HG03565 (cell line): ENCODE measurements around the gene ZSWIM9.

ENCODE experiments used
- ATAC-seq: cut with Tn5 transposase; IDR thresholded peaks from one replicate; pipeline ENCODE4 v1.9.1; 2021; ENCODE audit warnings: mild to moderate bottlenecking, moderate library complexity; ENCODE audit not compliant: unreplicated experiment

ZSWIM9 gene

GRCh38 chr19:48169939-48170803, at the start of gene ZSWIM9, which contains the start of gene LIG1:
TSS of gene ZSWIM9 (plus strand) at chr19:48170680. CDS start at chr19:48171803, 1,123 bp downstream.
TSS of gene LIG1 (minus strand) at chr19:48170344. CDS start at chr19:48165566, 4,778 bp downstream.
- peak; percentile 73 for ATAC-seq

GRCh38 chr19:48121066-48121465, 49.4 kb upstream of the ZSWIM9 start:
- ATAC-seq = no peak

GRCh38 chr19:48121909-48122371, 48.5 kb upstream of the ZSWIM9 start:
- ATAC-seq = no peak

GRCh38 chr19:48122421-48122820, 48.1 kb upstream of the ZSWIM9 start:
- ATAC-seq = no peak

- ATAC-seq = no peak
Observed at GRCh38 chr19:48123907-48124651, 46.4 kb upstream of the ZSWIM9 start.

- ATAC-seq = no peak
Observed at GRCh38 chr19:48127561-48127960, 42.9 kb upstream of the ZSWIM9 start.

GRCh38 chr19:48133094-48133493, 37.4 kb upstream of the ZSWIM9 start:
- no peak for ATAC-seq

- no peak for ATAC-seq
Observed at GRCh38 chr19:48135411-48135810, 35.1 kb upstream of the ZSWIM9 start.

- ATAC-seq = no peak
Observed at GRCh38 chr19:48136547-48136946, 33.9 kb upstream of the ZSWIM9 start.

- no peak for ATAC-seq
Observed at GRCh38 chr19:48137411-48137810, 33.1 kb upstream of the ZSWIM9 start.

GRCh38 chr19:48139053-48139452, 31.4 kb upstream of the ZSWIM9 start:
- ATAC-seq = no peak

GRCh38 chr19:48147597-48148175, 22.8 kb upstream of the ZSWIM9 start:
- no peak for ATAC-seq

- no peak for ATAC-seq
Observed at GRCh38 chr19:48148576-48148975, 21.9 kb upstream of the ZSWIM9 start.

- ATAC-seq = no peak
Observed at GRCh38 chr19:48149430-48149829, 21.1 kb upstream of the ZSWIM9 start.

GRCh38 chr19:48152551-48152950, 17.9 kb upstream of the ZSWIM9 start:
- no peak for ATAC-seq

- ATAC-seq = no peak
Observed at GRCh38 chr19:48154003-48154402, 16.5 kb upstream of the ZSWIM9 start.

GRCh38 chr19:48158210-48158790, 12.2 kb upstream of the ZSWIM9 start:
- ATAC-seq = no peak

- ATAC-seq = no peak
Observed at GRCh38 chr19:48168689-48169088, 1.8 kb upstream of the ZSWIM9 start.

GRCh38 chr19:48169578-48169938, 922 bp upstream of the ZSWIM9 start:
- ATAC-seq = peak; percentile 2

GRCh38 chr19:48170817-48171347, 402 bp downstream of the ZSWIM9 start:
- no peak for ATAC-seq

- ATAC-seq = no peak
Observed at GRCh38 chr19:48171710-48172109, 1.2 kb downstream of the ZSWIM9 start.
